ENCODE measurements around the gene ERI3. TPM values are rescaled to one million over a fixed set of nuclear protein-coding genes. Genes with fewer than 3 reads are reported as not detected.

The ERI3 gene
- total RNA-seq, 1 experiment from 2014 or later, result 83.4 TPM

- no TSS peak for BruUV-seq (replicated peaks)
- Mint-ChIP-seq H3K27ac (ENCODE audit: low read depth, unreplicated experiment) (no peak overlapping the region), H3K36me3 (ENCODE audit: insufficient read depth, unreplicated experiment) (peaks cover 67% of the 10 kb centered on the region), H3K4me1 (ENCODE audit: insufficient read depth, unreplicated experiment) (peaks cover 6% of the 10 kb centered on the region), H3K27me3 (ENCODE audit: insufficient read depth, unreplicated experiment) (no peaks in the 10 kb centered on the region), H3K4me3 (ENCODE audit: unreplicated experiment) (no peak overlapping the region), H3K9me3 (ENCODE audit: unreplicated experiment) (peaks cover 7% of the 10 kb centered on the region)
- POLR2A ChIA-PET, result interaction anchor here (2.1 to 3.1 kb wide), 2 partner anchors 9 to 10 kb away, joined by 11 to 21 read pairs; no protein-coding TSS in a partner anchor
- intact Hi-C loops (cut with micrococcal nuclease), result no loop called here
- CTCF ChIA-PET, result no interaction called here
- TF ChIP-seq CTCF (IDR thresholded peaks at IDR 0.05; ENCODE audit: unreplicated experiment), result no peak
- DNase-seq (ENCODE audit: unreplicated experiment), result no peak
Measured at GRCh38 chr1:44336668-44337067, 18.4 kb downstream of the ERI3 start.

- H3K27ac Mint-ChIP-seq (ENCODE audit: low read depth, unreplicated experiment), result no peak overlapping the region
Measured at GRCh38 chr1:44334968-44335367, 20.1 kb downstream of the ERI3 start.

GRCh38 chr1:44333376-44333775, 21.7 kb downstream of the ERI3 start:
- H3K36me3 Mint-ChIP-seq (ENCODE audit: insufficient read depth, unreplicated experiment), result peaks cover 66% of the 10 kb centered on the region
- CTCF ChIA-PET, result interaction anchor here (0.6 kb wide), 1 partner anchor 285 kb away, joined by 3 read pairs; no protein-coding TSS in a partner anchor
- H3K9me3 Mint-ChIP-seq (ENCODE audit: unreplicated experiment), result peaks cover 2% of the 10 kb centered on the region
- H3K4me3 Mint-ChIP-seq (ENCODE audit: unreplicated experiment), result no peak overlapping the region
- POLR2A ChIA-PET, result no interaction called here
- BruUV-seq (replicated peaks), result no TSS peak
- peaks cover 34% of the 10 kb centered on the region for H3K4me1 Mint-ChIP-seq (ENCODE audit: insufficient read depth, unreplicated experiment)
- no peak for DNase-seq (ENCODE audit: unreplicated experiment)
- intact Hi-C loops (cut with micrococcal nuclease), result no loop called here
- H3K27me3 Mint-ChIP-seq (ENCODE audit: insufficient read depth, unreplicated experiment), result no peaks in the 10 kb centered on the region
- no peak for TF ChIP-seq CTCF (IDR thresholded peaks at IDR 0.05; ENCODE audit: unreplicated experiment)
- no peak overlapping the region for H3K27ac Mint-ChIP-seq (ENCODE audit: low read depth, unreplicated experiment)

More at GRCh38 chr1:44334968-44335367, 20.1 kb downstream of the ERI3 start:
- ChIA-PET CTCF (interaction anchor here (0.5 kb wide), 1 partner anchor 90 kb away, joined by 3 read pairs; no protein-coding TSS in a partner anchor), POLR2A (no interaction called here)
- no peak for TF ChIP-seq CTCF (IDR thresholded peaks at IDR 0.05; ENCODE audit: unreplicated experiment)
- Mint-ChIP-seq H3K4me1 (ENCODE audit: insufficient read depth, unreplicated experiment) (peaks cover 20% of the 10 kb centered on the region), H3K36me3 (ENCODE audit: insufficient read depth, unreplicated experiment) (peaks cover 71% of the 10 kb centered on the region), H3K4me3 (ENCODE audit: unreplicated experiment) (no peak overlapping the region), H3K27me3 (ENCODE audit: insufficient read depth, unreplicated experiment) (no peaks in the 10 kb centered on the region), H3K9me3 (ENCODE audit: unreplicated experiment) (peaks cover 7% of the 10 kb centered on the region)
- intact Hi-C loops (cut with micrococcal nuclease), result no loop called here
- no TSS peak for BruUV-seq (replicated peaks)
- no peak for DNase-seq (ENCODE audit: unreplicated experiment)

DNA sequence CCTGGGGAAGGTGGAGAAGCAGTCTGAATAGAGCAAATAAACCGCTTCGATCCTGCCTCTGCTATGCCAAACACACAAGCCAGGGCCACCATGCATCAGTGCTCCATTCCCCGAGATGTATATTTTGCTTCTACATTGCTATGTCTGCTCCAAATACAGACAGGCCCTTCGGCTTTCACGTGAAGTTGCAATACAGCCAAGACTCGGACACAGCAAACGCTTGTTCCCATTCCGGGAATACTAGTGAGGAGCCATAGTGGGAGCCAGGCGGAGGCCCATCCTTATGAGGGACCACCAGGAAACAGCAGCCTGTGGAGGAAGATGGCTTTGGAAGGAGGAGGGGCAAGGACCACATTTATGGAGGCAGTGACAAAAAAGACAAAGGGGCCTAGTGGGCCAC, 22.6 kb downstream of the ERI3 start:
- Mint-ChIP-seq H3K36me3 (ENCODE audit: insufficient read depth, unreplicated experiment) (peaks cover 58% of the 10 kb centered on the region), H3K27me3 (ENCODE audit: insufficient read depth, unreplicated experiment) (no peaks in the 10 kb centered on the region), H3K4me3 (ENCODE audit: unreplicated experiment) (no peak overlapping the region), H3K4me1 (ENCODE audit: insufficient read depth, unreplicated experiment) (peaks cover 36% of the 10 kb centered on the region), H3K9me3 (ENCODE audit: unreplicated experiment) (no peaks in the 10 kb centered on the region), H3K27ac (ENCODE audit: low read depth, unreplicated experiment) (no peak overlapping the region)
- BruUV-seq (replicated peaks), result no TSS peak
- TF ChIP-seq CTCF (IDR thresholded peaks at IDR 0.05; ENCODE audit: unreplicated experiment), result no peak
- CTCF ChIA-PET, result interaction anchor here (1.0 to 1.2 kb wide), 2 partner anchors 19 to 115 kb away, joined by 4 read pairs; no protein-coding TSS in a partner anchor
- no peak for DNase-seq (ENCODE audit: unreplicated experiment)
- intact Hi-C loops (cut with micrococcal nuclease), result no loop called here
- POLR2A ChIA-PET, result interaction anchor here (1.6 kb wide), 1 partner anchor 9 kb away, joined by 4 read pairs; no protein-coding TSS in a partner anchor
